ENCODE measurements around the gene SMYD3.

The SMYD3 gene

GRCh38 chr1:246269466-246269865 is 237.6 kb downstream of the SMYD3 start:
- FAIRE-seq, result peak; percentile 29

GRCh38 chr1:246267896-246268295 is 239.2 kb downstream of the SMYD3 start:
- FAIRE-seq, result no peak

GRCh38 chr1:246267426-246267825 is 239.7 kb downstream of the SMYD3 start:
- no peak for FAIRE-seq

- peak; percentile 85 for FAIRE-seq
Measured at GRCh38 chr1:246265481-246265880, 241.6 kb downstream of the SMYD3 start.

GRCh38 chr1:246262281-246262680 is 244.8 kb downstream of the SMYD3 start:
- FAIRE-seq, result no peak

- peak; percentile 70 for FAIRE-seq
Measured at GRCh38 chr1:246261639-246262038, 245.4 kb downstream of the SMYD3 start.

- no peak for FAIRE-seq
Measured at GRCh38 chr1:246258250-246258649, 248.8 kb downstream of the SMYD3 start.

GRCh38 chr1:246255773-246256172 is 251.3 kb downstream of the SMYD3 start:
- FAIRE-seq, result no peak

- FAIRE-seq, result no peak
Measured at GRCh38 chr1:246254854-246255253, 252.2 kb downstream of the SMYD3 start.

- FAIRE-seq, result no peak
Measured at GRCh38 chr1:246246430-246246829, 260.6 kb downstream of the SMYD3 start.

- FAIRE-seq, result no peak
Measured at GRCh38 chr1:246245541-246245940, 261.5 kb downstream of the SMYD3 start.

- FAIRE-seq, result no peak
Measured at GRCh38 chr1:246232126-246232525, 275.0 kb downstream of the SMYD3 start.

GRCh38 chr1:246226041-246226440 is 281.0 kb downstream of the SMYD3 start:
- FAIRE-seq, result no peak

GRCh38 chr1:246221485-246222255 is 285.4 kb downstream of the SMYD3 start:
- FAIRE-seq, result no peak

GRCh38 chr1:246220495-246221065 is 286.5 kb downstream of the SMYD3 start:
- FAIRE-seq, result no peak

- FAIRE-seq, result no peak
Measured at GRCh38 chr1:246219508-246220030, 287.5 kb downstream of the SMYD3 start.

GRCh38 chr1:246218686-246219085 is 288.4 kb downstream of the SMYD3 start:
- FAIRE-seq, result no peak

GRCh38 chr1:246216906-246217305 is 290.2 kb downstream of the SMYD3 start:
- FAIRE-seq, result no peak

GRCh38 chr1:246215510-246215903 is 291.6 kb downstream of the SMYD3 start:
- no peak for FAIRE-seq

- FAIRE-seq, result no peak
Measured at GRCh38 chr1:246214708-246215509, 292.2 kb downstream of the SMYD3 start.

- FAIRE-seq, result no peak
Measured at GRCh38 chr1:246213947-246214346, 293.1 kb downstream of the SMYD3 start.

- FAIRE-seq, result no peak
Measured at GRCh38 chr1:246213502-246213901, 293.6 kb downstream of the SMYD3 start.

GRCh38 chr1:246213036-246213435 is 294.0 kb downstream of the SMYD3 start:
- FAIRE-seq, result no peak
